ENCODE results near the gene ARL15.

Gene ARL15

DNA sequence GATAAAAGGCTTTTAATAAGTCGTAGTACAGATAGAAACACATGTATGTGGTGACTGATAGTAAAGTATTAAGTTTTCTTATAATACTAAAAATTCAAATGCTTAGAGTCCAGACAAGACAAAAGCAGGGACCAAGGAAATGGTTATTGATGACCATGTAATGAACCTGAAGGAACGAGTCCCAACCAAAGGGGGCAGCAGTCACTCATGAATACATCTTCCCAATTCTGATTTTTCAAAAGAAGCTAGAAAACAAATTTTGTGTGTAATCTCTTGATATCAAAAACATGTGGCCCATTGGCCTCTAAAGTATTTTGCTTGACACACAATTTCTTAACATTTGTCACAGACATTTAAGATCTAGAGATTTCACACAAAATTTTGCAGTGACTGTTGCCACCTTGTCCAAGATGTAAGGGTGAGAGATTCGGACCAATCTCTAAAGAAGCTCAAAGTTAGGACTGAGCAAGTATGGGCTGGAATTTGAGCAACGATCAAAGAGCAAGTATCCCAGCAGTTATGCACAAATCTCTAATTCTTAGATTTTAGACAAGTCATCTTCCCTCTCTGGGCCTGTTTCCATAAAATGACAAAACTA lies 66.8 kb downstream of the ARL15 start:
- no peak for DNase-seq

DNA sequence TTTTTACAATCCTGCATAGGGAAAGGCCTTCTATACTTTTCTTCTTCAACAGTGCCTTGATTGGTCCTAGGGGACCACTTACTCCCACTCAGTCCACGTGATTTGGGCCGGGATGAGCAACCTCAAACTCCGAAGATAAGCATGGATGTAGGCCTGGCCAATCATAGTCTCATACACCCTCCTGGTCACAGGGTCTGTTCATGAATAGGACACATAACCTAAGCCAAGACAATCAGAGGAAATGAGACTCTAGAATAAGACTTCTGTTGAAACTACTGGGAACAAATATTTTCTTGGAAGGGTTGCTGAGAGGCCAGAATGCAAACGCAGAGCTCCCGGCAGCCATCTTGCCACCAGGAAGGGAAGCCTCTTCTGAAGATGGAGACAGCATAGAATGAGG lies 68.1 kb downstream of the ARL15 start:
- DNase-seq: no peak

DNA sequence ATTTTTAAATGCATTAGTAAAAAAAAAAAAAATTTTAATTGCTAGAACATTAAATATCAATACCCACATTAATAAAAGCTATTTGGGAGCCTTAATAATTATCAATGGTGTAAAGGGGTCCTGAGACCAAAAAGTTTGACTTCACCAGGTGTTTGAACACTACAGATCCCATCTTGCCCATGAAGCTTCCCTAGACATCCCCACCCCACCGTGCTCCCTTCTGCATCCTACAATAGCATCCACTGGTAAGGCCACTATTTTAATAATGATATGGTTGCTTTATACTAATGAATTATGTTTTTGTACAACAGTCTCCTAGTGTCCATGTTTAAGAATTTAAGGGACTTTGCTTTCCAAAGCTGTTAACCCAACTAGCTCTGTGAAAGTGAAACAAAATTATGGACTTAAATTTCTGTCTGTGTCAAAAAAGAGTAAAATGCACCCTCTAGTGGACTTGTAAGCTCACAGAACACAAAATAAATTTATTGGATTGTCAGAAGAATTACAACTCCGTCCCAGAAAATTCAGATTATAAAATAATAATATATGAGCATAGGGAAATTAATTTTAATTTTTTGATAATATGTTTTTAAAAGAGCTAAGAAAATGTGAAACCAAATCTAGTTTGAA lies 76.0 kb downstream of the ARL15 start:
- no peak for DNase-seq

DNA sequence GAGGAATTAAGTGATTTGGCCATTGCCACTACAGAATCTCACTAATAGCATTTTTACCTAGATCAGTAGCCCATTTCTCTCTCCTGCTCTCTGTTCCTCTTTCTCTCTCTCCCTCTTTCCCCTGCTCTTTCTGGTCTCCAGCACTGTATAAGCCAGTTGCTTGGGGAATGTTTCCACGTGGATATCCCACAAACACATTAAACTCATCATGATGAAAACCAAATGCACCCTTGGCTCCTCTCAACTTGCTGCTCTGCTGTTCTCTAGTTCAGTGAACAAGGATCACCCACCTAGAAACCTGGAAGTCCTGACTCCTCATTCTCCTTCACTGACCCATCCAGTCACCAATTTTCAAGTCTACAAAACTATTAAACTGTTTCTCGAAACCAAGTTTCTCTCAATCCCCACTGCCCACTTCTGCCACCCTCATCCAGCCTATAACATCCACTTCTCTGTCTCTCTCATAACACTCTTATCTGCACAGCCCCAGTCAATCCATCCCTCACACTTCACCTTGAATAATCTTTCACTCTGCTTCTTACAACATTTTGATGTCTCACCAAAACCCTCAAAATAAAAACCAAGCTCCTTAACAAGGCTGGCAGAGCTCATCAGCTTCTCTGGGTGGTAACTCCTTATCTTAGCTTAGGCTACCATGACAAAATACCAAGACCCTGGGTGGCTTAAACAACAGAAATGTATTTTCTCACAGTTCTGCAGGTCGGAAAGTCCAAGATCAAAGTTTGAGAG lies 79.3 kb downstream of the ARL15 start:
- no peak for DNase-seq

DNA sequence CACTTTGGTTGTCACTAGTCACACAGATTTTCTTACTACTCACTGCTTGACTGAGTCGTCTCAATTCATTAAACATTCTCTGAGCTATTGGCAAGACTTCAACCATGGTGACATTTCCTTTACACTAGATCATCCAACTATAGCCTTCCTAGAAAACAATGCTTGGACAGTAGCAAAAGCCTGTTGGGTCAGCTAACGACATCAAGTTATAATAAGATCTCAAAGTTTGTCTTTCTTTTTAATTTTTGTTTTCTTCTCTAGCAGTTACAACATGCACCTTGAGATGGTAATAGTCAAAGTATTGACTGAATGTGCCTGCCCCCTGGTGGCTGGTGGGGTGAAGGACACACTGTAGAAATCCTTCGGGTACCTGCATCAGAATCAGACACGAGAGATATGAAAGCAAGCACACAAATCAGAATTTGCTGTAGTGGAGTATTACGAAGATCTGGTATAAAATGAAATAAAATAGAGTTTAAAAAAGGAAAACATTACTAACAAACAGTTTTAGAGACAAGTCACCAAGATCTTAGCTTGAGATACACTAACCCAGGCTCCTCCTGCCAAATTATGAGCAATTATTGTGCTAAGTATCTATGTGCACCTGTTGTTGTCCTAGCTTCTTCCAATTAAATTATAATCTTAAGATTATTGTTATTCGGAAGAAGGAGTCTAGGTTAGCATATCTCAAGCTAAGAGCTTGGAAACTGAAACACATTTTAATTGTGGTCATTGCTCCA lies 81.2 kb downstream of the ARL15 start:
- DNase-seq: peak; percentile 55

DNA sequence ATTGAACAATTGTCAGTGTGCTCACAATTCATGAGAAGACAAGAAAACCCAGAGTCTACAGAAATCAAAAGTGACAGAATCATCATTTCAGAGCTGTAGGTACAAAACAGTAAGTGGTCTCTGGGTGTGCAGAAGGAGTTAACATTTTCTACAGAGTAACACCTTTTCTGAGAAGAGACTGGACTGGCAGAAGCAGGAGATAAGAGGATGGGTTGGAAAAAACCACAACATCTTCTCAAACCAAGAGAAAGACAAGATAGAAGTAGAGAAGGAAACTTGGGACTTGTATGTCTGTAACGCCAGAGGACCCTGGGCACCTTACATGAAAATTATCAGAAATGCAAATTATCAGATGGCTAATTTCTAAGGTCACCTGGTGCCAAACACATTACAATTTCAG lies 82.6 kb downstream of the ARL15 start:
- DNase-seq: no peak

DNA sequence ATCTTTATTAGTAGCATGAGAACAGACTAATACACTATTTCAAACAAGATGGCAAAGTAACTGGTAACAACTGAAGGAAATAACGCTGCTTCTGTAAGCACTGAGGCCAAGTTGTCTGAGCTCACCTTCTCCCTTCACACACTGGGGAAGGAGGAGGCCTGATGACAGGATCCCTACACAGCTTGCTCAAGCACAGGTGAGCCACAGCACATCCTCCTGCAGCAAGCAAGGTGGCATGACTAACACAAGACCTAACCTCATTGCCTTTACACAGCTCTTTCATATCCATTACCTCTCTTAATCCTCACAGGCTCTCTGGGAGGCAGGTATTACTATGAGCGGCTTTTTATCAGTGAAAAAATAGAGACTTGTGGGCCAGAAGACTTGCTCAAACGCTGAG lies 83.3 kb downstream of the ARL15 start:
- no peak for DNase-seq

DNA sequence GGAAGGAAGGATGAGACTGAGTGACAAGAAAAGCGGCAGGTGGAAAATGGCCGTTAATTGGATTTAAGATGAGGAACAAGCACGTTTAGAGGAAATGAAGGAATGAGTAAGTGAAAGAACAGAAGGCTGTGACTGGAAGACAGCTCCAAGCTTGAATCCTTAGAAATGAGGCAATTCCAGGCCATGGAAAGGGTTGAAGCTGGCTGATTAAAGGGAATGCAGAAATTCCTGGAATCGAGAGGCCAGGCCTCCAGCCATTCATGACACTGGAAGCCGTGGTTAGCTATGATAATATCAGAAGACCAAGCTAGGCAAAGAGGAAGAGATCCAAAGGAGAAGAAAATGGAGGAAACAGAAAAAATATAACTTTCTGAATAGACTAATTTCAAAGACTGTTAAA lies 84.2 kb downstream of the ARL15 start:
- no peak for DNase-seq

DNA sequence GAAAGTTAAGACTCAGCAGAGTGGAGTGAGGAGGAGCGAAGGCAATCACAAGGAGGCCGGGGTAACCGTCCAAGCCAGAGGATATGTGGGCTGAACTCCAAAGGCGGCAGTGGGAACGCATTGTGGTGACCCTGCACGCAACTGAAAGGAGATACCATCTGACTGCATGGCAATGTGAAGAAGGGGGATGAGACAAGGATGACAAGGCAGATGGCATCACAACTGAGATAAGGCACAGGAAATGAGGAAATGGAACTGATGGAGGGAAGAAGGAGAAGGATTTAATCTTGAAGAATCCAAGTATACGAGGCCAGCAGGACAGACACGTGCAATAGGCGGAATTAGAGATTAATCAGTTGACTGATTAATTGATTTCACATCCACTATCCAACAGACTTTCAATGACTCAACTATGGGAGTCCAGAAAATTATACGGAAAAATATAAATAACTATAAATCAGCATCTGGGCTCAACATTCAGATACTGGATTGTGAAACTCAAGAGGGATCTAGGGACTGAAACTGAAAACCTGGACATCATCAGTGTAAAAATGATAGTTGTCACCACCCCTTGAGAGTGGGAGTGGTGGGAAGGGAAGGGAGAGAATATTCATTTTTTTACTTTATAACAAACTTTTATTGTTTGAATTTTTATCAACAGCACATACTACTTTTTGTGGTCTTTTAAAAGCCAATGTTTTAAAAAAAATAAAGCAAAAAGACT lies 86.1 kb downstream of the ARL15 start:
- no peak for DNase-seq

DNA sequence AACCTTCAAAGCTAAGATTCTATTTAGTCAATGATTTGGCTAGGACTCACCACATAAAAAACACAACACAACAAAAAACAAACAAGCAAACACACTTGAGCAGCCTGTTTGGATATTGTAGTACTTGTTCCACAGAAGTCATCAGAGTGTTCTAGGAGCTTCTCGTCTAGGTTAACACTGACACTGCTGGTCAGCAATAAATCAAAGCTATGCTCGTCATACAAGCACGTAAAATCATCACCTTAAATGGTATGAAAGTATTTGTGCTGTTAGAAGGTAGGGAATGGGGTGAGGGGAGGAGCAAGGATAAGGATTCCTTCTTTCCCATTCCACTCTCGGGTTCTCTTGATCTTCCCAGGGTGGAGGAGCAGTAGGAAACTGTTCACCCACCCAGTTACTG lies 88.0 kb downstream of the ARL15 start:
- DNase-seq: no peak

DNA sequence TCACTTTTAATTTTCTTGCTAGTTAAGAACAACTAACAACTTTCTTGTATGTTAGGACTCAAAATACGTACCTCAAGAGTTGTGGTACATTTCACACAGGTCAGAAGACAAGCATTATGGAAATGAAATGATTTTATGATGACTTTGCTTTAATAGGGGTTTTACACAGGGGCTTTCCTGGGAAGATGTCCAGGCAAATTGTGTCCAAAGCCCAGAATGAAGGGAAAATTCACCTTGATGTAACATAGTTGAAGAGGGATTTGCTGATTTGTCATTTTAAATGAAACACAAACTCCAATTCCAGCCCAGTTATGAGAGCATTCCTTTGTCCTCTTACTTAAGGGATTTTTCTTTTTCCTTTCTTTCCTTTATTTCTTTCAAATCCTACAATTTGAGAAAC lies 89.2 kb downstream of the ARL15 start:
- no peak for DNase-seq

DNA sequence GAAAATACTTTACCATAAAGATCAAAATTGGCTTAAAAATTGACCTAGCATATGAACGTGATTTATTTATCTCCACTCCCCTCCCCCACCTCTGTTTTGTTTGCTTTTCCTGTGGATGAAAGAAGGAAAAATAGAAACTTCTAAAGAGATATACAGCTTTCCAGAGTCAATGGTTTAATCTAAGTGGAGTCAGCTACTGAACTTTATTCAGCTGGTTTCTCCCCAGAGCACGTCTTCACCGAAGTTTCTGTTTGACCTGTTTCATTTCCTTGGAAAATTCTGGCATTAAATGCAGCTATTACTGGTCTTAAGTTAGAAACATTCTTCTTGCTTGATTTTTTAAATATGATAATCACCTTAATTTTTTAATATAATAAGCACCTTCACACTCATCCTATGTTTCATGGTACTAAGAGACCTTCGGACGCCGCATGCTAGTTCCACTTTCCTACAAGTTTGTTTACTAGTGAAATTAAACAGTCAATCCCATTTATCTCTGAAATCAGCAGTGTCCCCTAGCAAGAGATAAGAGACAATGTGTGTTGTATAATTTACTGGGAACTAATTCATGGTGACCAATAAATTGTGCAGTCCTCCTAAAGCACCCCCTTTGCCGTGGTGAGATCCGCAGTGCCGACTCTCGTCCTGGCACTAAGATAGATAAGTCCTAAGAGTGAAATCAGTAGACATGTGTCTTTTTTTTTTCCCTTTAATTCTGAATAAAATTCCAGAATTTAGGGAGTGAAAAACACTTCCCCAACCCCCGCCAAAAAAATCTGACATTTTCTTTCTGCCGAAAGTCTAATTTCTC lies 89.9 kb downstream of the ARL15 start:
- no peak for DNase-seq

DNA sequence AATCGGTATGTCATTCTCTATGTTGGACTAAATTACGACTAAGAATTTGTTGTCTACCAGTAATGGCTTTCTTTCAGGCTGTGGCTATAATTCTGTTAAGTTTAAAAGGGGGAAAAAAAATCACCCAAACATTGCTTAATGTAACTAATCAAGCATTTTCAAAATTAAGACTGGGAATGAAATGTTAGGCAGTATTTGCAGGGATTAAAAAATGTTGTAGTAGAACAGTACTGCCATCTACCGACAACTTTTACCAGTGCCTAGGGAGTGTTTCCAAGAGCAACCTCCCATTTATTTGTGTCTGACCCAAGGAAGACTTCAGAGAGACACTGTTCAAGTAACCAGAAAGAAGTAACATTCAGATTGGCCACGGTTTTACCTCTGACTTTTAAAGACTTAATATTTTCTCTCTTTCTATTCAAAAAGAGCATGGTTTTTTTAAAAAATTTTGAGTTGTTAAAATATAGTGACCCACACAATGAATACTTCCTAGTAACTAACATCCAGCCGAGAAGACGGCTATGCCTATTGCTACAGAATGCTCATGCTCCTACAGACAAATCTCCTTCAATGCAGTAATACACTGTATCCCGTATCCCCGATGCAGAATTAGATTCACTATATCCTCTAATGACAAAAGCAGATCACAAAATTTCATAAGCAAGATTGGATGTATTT lies 92.4 kb downstream of the ARL15 start:
- no peak for DNase-seq

DNA sequence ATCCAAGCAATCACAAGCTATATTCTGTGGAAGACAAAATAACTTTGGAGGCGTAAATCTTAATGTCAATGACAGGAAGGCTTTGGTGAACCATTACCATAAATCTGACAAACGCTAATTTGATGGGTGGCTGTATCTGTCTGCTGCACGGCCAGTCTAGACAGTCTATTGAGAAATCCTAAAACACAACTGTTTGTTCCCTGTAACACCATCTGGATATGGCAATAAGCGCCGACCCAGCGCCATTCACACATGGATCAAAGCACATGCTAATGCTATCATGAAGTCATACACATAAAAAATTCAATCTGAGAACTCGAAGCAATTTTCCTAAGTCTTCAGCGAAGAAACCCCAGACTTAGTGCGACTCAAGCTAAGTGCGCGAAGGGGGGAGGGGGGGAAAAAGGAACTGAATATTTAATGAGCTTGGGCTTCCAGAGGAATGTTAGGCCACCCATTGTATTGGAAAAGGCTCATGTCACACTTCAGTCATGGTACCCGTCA lies 95.1 kb downstream of the ARL15 start:
- no peak for DNase-seq

DNA sequence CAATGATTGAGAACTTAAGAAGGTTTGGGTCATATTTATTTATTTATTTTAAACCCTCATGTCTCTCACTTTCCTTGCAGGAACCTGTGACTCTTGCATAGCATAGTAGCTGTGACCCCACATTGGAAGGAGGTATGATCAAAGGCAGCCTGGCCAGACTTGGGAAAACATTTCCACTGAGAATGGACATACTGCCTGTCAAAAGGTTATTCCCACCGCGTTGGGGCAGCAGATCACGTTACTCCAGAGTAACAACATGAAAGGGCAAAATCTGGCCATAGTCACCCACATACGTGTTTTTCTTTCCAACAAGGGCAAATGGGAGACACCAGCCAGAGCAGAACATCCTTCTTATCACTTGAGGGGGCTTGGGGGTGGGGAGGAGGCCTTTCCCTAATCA lies 95.7 kb downstream of the ARL15 start:
- no peak for DNase-seq

DNA sequence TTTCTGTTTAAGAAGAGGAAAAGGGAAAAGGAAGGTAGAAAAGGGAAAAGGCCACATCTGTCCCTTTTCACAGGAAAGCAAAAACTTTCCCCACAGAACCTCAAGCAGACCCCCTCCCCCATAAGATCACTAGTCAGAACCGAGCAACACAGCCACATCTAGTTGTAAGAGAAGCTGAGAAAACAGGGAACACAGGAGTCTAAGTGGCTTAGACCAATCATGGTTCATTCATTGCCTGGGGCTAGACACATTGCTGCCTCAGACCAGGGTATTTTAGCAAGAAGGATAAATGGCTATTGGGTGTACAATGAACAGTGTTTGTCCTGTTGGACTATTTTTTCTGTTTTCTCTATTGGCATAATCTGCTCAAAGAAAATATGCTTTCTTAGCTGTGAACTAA lies 98.0 kb downstream of the ARL15 start:
- no peak for DNase-seq

DNA sequence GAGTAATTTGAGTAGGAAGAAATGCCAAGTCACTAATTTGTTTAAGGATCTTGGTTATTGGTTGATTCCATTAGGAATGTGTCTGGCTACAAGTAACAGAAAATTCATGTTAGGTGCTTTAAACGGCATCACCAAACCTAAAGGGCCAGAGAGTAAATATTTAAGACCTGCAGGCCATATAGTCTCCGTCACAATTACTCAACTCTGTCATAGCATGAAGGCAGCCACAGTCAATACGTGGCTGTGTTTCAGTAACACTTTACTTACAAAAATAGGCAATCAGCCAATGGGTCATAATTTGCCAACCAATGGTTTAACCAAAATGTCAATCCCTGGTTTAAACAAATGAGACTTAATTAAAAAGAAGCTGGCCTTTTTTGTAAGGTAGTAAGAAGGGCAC lies 98.5 kb downstream of the ARL15 start:
- DNase-seq: no peak

DNA sequence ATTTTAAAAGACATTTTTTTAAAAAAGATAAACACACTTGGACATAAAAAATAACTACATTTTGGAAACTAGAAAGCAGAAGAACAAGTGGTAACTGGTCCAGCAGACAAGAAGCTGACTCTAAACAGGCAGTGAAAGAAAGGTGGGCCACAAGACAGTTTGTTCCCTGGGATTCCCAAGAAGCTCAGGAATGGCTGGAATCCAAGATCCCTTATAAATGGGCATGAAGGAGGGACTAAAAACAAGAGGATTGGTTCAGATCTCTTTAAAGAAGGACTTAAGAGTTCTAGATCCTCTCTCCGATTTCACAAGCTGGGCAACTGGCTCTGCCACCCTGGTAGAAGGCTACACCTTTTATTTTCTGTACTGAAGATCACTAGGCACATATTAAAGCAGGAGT lies 102.8 kb downstream of the ARL15 start:
- no peak for DNase-seq

DNA sequence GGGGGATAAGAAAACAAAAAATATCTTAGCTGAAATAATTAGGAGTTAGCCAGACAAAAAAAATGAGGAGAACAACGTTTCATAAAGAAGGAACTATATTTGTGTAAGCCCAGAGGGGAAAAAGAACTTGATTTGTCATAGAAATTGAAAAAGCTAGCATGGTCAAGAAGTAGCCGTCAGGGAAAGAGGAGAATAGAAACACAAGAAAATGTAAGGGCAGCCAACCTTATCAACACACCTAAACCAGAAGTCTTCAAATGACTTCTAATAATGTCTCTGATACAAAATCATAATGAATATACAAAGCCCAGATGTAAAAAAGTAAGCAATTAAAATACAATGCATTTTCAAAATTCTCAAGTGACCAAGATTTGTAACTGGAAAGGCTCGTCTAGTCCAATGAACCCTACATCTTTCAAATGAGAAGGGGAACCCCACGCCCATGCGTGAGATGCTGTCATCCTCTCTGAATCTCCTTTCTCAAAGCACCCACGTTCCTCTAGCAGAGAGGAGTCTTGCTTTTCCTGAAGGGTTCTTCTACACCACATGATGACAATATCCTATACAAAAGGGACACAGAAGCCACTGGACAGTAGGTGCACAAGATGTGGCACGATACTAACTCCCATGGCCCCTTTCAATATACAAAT lies 103.7 kb downstream of the ARL15 start:
- no peak for DNase-seq

DNA sequence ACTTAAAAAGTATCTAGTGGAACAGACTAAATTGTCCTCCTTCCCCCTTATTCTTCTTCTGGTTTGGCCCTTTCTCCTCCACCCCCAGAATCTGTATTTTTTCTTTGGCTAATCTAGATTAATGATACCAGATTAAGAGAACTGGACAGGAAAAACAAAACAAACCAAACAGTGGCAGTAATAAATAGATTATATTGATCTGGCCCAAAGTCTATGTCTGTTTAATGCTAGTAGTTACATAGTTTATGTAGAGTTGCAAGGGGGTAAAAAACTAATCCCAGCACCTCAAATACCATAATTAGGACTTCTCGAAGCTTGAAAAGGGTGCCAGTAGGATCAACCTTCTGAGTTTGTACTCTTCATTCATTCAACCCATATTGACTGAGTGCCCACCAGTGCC lies 104.5 kb downstream of the ARL15 start:
- DNase-seq: no peak

DNA sequence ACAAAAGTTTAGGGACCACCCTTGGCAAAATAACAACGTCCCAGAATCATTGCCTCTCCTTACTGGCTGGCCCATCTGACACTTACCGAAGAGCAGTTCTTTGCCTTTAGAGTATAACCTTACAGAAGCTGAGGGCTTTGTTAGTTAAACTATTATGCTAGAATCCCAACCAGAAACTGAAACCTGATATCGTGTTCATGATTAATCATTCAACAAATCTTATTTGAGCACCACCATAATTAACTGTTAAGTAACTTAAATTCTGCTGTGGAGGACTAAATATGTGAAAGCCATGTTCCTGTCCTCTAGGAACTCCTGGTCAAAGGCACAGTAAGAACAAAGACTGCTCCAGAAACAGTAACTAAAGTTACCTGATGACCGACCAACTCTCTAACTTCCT lies 104.9 kb downstream of the ARL15 start:
- DNase-seq: no peak

All from effector CD8-positive, alpha-beta T cell (primary cell).